HG03442 (cell line): ENCODE results near the gene BPI.
"Not testable (repeated sequence)": the region's sequence is repeated elsewhere in the genome, so short reads cannot be mapped to it uniquely, and the experiment has no call there.

Source experiments
- ATAC-seq: cut with Tn5 transposase; IDR thresholded peaks from one replicate; pipeline ENCODE4 v1.9.1; 2021; ENCODE audit warnings: mild to moderate bottlenecking, moderate library complexity; ENCODE audit not compliant: unreplicated experiment

BPI gene

GRCh38 chr20:38331814-38332213 lies 27.9 kb downstream of the BPI start:
- no peak for ATAC-seq

GRCh38 chr20:38334016-38334415 lies 30.1 kb downstream of the BPI start:
- no peak for ATAC-seq

- ATAC-seq = no peak
Measured at GRCh38 chr20:38336726-38337125, 32.8 kb downstream of the BPI start.

GRCh38 chr20:38337561-38338140 lies 33.7 kb downstream of the BPI start:
- ATAC-seq = no peak

- ATAC-seq = no peak
Measured at GRCh38 chr20:38338849-38339520, 35.0 kb downstream of the BPI start.

GRCh38 chr20:38339521-38339896 lies 35.6 kb downstream of the BPI start:
- not testable (repeated sequence) for ATAC-seq

- no peak for ATAC-seq
Measured at GRCh38 chr20:38339997-38340396, 36.0 kb downstream of the BPI start.

GRCh38 chr20:38340693-38341092 lies 36.7 kb downstream of the BPI start:
- no peak for ATAC-seq

- ATAC-seq = no peak
Measured at GRCh38 chr20:38342216-38342615, 38.3 kb downstream of the BPI start.

GRCh38 chr20:38342713-38343310 lies 38.9 kb downstream of the BPI start:
- ATAC-seq = no peak

GRCh38 chr20:38343311-38344106 lies 39.6 kb downstream of the BPI start:
- ATAC-seq = no peak

- no peak for ATAC-seq
Measured at GRCh38 chr20:38344107-38344701, 40.2 kb downstream of the BPI start.

- no peak for ATAC-seq
Measured at GRCh38 chr20:38345643-38346042, 41.7 kb downstream of the BPI start.

- ATAC-seq = no peak
Measured at GRCh38 chr20:38346247-38346651, 42.3 kb downstream of the BPI start, which contains the start of gene LBP. Gene LBP (plus strand): TSS chr20:38346482. CDS start chr20:38346517, 35 bp downstream.

- ATAC-seq = no peak
Measured at GRCh38 chr20:38346741-38347140, 42.8 kb downstream of the BPI start.

GRCh38 chr20:38349856-38350255 lies 45.9 kb downstream of the BPI start:
- ATAC-seq = no peak

- ATAC-seq = no peak
Measured at GRCh38 chr20:38350879-38351775, 47.2 kb downstream of the BPI start.

- no peak for ATAC-seq
Measured at GRCh38 chr20:38353316-38353715, 49.4 kb downstream of the BPI start.

- ATAC-seq = no peak
Measured at GRCh38 chr20:38354227-38354626, 50.3 kb downstream of the BPI start.
